GM06990 (cell line): ENCODE results near the gene AMER2.
A peak's percentile ranks its signal among the peaks of the same experiment; 100 is the strongest.

Experiments used
- DNase-seq: peaks from one replicate; pipeline ENCODE4 v3.0.0-alpha.2; 2011; ENCODE audit not compliant: insufficient read length; ENCODE audit errors: extremely low read depth
- H3K27me3 ChIP-seq: replicated peaks from 2 replicates; pipeline ENCODE4 v1.6.0; 2011; ENCODE audit warnings: low read length; ENCODE audit not compliant: control insufficient read depth, insufficient read depth
- H3K36me3 ChIP-seq: 2 replicates; pipeline ENCODE4 v1.5.1; 2011; ENCODE audit warnings: low read length; ENCODE audit not compliant: control insufficient read depth, insufficient read depth
- H3K4me3 ChIP-seq: replicated peaks from 2 replicates; pipeline ENCODE4 v1.5.1; 2011; ENCODE audit warnings: low read depth, mild to moderate bottlenecking, control low read depth, low read length
- TF ChIP-seq, protein P1 (sequence below): IDR thresholded peaks from 2 replicates; pipeline ENCODE4 v1.5.1; 2011; ENCODE audit warnings: low read length, control low read depth, mild to moderate bottlenecking, inconsistent platforms; ENCODE audit not compliant: insufficient read depth, poor library complexity, severe bottlenecking

The AMER2 gene

DNA sequence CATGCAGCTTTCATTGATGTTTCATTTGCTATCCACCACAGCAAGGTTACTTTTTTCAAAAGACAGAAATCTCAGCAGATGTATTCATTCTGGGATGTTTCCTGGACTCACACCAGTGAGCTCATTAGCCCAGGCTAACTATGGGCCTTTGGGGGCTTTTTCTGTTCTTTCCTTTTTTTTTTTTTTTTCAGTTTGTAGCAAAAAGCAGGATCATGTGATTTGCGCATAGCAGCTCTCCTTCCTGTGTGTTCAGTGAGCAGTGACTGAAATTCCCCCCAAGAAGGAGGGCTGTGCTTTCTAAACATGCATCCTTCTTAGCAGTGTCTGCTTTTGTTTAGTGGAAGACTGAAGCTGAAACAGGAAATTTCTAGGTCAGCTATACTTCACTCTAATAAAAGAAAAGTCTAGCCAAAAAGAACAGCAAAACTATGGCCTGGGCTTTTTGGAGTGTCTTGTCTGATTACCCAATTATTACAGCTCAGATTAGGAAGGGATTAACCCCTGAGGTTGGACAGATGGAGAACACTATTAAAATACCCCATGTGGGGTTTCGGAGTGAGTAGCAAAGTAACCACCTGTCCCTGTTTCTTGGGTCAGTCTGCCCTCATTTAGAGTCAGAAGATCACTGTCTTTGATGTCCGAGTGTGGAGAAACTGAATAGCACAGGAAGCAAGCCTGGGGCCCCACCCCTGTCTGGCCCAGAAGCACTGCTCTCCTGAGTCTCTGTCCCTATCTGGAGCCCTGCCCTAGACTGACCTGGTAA lies 8.9 kb upstream of the AMER2 start:
- no peaks in the 10 kb centered on the region for H3K27me3 ChIP-seq
- TF ChIP-seq, protein P1, sequence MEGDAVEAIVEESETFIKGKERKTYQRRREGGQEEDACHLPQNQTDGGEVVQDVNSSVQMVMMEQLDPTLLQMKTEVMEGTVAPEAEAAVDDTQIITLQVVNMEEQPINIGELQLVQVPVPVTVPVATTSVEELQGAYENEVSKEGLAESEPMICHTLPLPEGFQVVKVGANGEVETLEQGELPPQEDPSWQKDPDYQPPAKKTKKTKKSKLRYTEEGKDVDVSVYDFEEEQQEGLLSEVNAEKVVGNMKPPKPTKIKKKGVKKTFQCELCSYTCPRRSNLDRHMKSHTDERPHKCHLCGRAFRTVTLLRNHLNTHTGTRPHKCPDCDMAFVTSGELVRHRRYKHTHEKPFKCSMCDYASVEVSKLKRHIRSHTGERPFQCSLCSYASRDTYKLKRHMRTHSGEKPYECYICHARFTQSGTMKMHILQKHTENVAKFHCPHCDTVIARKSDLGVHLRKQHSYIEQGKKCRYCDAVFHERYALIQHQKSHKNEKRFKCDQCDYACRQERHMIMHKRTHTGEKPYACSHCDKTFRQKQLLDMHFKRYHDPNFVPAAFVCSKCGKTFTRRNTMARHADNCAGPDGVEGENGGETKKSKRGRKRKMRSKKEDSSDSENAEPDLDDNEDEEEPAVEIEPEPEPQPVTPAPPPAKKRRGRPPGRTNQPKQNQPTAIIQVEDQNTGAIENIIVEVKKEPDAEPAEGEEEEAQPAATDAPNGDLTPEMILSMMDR, result no peak

DNA sequence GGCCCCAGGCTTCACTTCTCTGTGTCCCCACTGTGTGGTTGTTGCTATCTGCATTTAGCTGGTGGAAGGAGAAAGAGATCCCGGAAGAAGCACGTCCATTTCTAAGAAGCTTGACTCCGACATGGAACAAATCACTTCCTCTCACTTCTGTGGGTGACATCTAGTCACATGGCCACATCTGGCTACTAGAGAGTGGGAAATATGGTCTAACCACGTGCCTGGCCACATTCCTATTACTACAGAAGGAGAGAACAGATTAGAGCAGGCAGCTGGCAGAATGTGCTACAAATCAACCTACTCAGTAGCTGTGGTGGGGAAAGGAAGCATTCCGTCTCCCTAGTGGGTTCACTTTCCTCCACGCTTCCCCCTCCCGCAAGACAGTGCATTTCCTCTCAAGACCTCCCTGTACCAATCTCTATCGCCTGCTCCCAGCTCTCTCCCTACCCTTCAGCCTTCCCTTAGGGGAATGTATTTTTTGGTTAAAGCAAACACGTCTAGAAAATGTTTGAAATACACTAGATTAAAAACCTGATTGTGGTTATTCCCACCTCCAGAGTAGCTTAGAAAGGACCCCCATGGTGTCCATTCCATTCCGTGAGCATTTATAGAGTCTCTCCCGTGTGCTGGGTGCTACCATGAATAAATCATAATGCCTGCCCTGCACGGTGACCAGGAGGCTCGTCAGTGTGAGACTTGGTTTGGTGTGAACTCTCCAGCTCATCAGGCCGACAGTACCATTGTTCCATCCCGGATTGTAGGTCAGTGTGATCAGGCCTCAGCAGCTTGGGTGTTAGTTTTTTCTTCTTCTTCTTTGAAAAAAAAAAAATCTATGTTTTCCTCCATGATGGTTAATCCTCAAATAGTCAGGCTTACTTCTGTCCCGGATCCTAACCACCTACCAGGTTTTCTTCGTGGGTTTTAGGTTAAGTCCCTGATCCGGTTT lies 8.0 kb upstream of the AMER2 start:
- DNase-seq, result no peak
- Histone ChIP-seq H3K27me3 (no peaks in the 10 kb centered on the region), H3K36me3 (no peaks in the 10 kb centered on the region), H3K4me3 (no peak overlapping the region)
- TF ChIP-seq, protein P1, result no peak

More for the DNA sequence above, 8.9 kb upstream of the AMER2 start:
- peak; percentile 65 for DNase-seq
- Histone ChIP-seq H3K36me3 (no peaks in the 10 kb centered on the region), H3K4me3 (peak overlapping the region; percentile 30; the same call in 1 of the 2 replicates)

DNA sequence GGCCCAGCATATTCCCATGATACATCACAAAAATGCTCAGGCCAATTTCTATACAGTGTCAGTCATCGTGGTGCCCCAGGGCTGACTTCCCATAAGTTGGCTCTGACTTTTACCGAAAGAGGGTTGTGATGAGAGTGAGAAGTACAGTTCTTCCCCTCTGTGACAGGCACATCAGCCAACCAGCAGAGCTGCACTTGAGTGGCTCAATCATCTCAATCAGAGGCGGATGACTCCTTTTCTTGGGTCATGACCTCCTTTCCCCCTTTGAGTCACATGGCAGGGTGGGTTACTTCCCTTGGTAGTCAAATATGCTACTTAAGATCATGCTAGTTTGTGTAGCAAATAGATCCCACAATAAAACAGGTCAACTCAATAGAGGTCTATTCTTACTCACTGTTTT lies 6.9 kb upstream of the AMER2 start:
- Histone ChIP-seq H3K27me3 (no peaks in the 10 kb centered on the region), H3K4me3 (no peak overlapping the region), H3K36me3 (no peaks in the 10 kb centered on the region)
- TF ChIP-seq, protein P1, result no peak
- peak; percentile 43 for DNase-seq

DNA sequence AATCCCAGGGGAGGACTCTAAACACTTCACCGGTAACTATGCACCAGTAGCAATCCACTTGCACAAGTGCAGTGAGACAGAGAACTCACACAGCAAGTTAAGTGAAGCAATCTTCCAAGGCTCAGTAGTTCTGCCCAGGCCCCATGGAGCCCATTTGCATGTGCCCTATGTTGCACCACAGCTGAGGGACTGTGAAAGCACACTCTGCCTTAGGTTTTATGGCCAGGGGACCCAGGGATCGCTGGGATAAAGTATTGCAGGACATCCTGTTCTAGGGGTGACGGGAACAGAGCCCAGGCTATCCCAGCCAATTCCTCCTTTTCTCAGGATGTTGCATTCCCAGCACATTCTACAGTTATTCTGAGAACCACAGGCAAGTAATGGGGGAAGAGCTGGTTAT lies 6.0 kb upstream of the AMER2 start:
- Histone ChIP-seq H3K36me3 (no peaks in the 10 kb centered on the region), H3K27me3 (no peaks in the 10 kb centered on the region), H3K4me3 (no peak overlapping the region)
- TF ChIP-seq, protein P1, result no peak
- no peak for DNase-seq

DNA sequence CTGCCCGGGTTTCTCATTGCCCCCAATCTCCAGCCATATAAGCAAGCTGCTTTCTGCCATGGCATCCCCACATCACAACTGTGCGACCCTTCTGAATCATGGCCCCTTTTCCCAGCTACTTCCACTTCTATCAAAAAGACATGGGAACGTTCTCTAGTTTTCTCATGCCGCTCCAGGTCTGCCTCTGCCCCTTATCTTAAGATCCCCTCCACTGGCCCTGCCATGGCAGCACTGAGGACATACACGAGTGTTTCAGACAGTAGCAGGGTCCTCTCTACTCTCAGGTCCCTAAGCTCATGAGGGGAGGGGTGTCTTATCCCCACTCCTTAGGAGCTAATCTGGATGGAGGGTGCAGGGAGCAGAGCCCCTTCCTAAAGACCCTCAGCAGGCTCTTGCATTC lies 5.5 kb upstream of the AMER2 start:
- Histone ChIP-seq H3K27me3 (no peaks in the 10 kb centered on the region), H3K36me3 (no peaks in the 10 kb centered on the region), H3K4me3 (no peak overlapping the region)
- no peak for DNase-seq
- TF ChIP-seq, protein P1, result no peak
